MM.1S (cell line): Measurements from ENCODE around the gene HSPA1A.
"Not testable (repeated sequence)": the region's sequence is repeated elsewhere in the genome, so short reads cannot be mapped to it uniquely, and the experiment has no call there.

Experiments used
- DNase-seq: peaks from one replicate; pipeline ENCODE4 v3.0.0-alpha.2; 2015
- H2AFZ ChIP-seq: fragments of 300-600 bp; sonication (generic); 2 replicates; pipeline ENCODE4 v1.6.0; 2016; ENCODE audit warnings: antibody characterized with exemption, low read length
- H3F3A ChIP-seq: fragments of 300-600 bp; sonication (generic); 2 replicates; pipeline ENCODE4 v1.6.1; 2016; ENCODE audit warnings: mild to moderate bottlenecking, antibody characterized with exemption, low read length, moderate library complexity, mixed read lengths; ENCODE audit not compliant: insufficient read depth
- H3K27ac ChIP-seq: fragments of 300-600 bp; sonication (generic); 2 replicates; pipeline ENCODE4 v1.5.1; 2016; ENCODE audit warnings: mild to moderate bottlenecking, low read length
- H3K27me3 ChIP-seq: fragments of 300-600 bp; sonication (generic); replicated peaks from 2 replicates; pipeline ENCODE4 v1.6.0; 2016; ENCODE audit warnings: low read length; ENCODE audit not compliant: insufficient read depth
- H3K36me3 ChIP-seq: fragments of 300-600 bp; sonication (generic); replicated peaks from 2 replicates; pipeline ENCODE4 v1.6.1; 2016; ENCODE audit warnings: mild to moderate bottlenecking, low read length, mixed read lengths; ENCODE audit not compliant: insufficient read depth
- H3K4me1 ChIP-seq: fragments of 300-600 bp; sonication (generic); 2 replicates; pipeline ENCODE4 v1.6.1; 2016; ENCODE audit warnings: low read length, mixed read lengths
- H3K4me2 ChIP-seq: fragments of 300-600 bp; sonication (generic); 2 replicates; pipeline ENCODE4 v1.6.0; 2016; ENCODE audit warnings: low read depth, low read length
- H3K4me3 ChIP-seq: fragments of 300-600 bp; sonication (generic); 2 replicates; pipeline ENCODE4 v1.5.1; 2016; ENCODE audit warnings: low read length, mixed read lengths
- H3K79me2 ChIP-seq: fragments of 300-600 bp; sonication (generic); 2 replicates; pipeline ENCODE4 v1.6.1; 2016; ENCODE audit warnings: mixed run types, low read length, mixed read lengths
- H3K9ac ChIP-seq: fragments of 300-600 bp; sonication (generic); 2 replicates; pipeline ENCODE4 v1.6.1; 2016; ENCODE audit warnings: low read length, mixed read lengths
- H3K9me2 ChIP-seq: fragments of 300-600 bp; sonication (generic); replicated peaks from 2 replicates; pipeline ENCODE4 v1.6.1; 2016; ENCODE audit warnings: mild to moderate bottlenecking, low read length, mixed read lengths; ENCODE audit not compliant: insufficient read depth
- H3K9me3 ChIP-seq: fragments of 300-600 bp; sonication (generic); replicated peaks from 2 replicates; pipeline ENCODE4 v1.6.1; 2016; ENCODE audit warnings: mild to moderate bottlenecking, low read length, mixed read lengths; ENCODE audit not compliant: insufficient read depth
- H4K20me1 ChIP-seq: fragments of 300-600 bp; sonication (generic); 2 replicates; pipeline ENCODE4 v1.6.1; 2016; ENCODE audit warnings: mild to moderate bottlenecking, low read length, moderate library complexity, mixed read lengths; ENCODE audit not compliant: insufficient read depth
- EZH2 ChIP-seq: fragments of 300-600 bp; sonication (generic); optimal IDR thresholded peaks from 2 replicates; pipeline ENCODE3; 2017; ENCODE audit warnings: low read depth, mild to moderate bottlenecking, antibody characterized with exemption, low read length, mixed read lengths
- EZH2phosphoT487 ChIP-seq: fragments of 300-600 bp; sonication (generic); IDR thresholded peaks from 2 replicates; pipeline ENCODE4 v1.6.1; 2018; ENCODE audit warnings: antibody characterized with exemption, low read length
- TF ChIP-seq, protein P1 (sequence below): fragments of 300-600 bp; sonication (generic); IDR thresholded peaks from 2 replicates; pipeline ENCODE4 v1.5.1; 2016; ENCODE audit warnings: antibody characterized with exemption, low read length, mixed read lengths

Gene HSPA1A

DNA sequence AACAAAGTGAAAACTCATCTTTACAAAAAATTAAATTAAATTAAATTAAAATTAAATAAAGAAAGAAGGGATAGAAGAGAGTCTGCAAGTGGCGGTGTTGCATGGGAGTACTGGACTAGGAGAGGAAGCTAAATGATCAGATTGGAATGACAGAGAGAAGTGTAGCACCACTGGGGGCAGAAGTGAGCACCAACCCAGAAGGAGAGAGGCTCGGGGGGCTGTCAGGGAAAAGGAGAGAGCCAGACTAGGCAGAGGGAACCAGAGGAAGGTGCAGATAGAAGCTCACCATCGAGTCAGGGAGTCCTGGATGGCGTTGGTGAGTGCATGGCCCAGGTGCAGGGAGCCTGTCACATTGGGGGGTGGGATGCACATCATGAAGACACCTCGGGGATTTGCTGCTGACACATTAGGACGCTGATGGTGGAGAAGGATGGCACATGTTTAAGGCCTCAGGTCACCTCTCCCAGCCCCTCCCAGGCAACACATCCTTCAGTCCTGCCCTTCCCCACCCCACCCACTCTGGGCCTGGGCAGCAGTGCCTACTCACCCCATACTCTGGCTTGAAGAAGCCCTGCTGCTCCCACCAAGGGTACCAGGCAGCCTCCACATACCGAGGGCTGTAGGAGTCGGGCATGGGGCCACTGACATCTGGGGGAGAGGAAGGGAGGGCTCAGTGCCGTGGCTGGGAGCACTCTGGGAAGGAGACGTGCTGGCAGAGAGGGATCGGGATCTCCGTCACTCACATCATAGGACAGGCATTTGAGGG, 23.8 kb upstream of the HSPA1A start:
- TF ChIP-seq, protein P1, sequence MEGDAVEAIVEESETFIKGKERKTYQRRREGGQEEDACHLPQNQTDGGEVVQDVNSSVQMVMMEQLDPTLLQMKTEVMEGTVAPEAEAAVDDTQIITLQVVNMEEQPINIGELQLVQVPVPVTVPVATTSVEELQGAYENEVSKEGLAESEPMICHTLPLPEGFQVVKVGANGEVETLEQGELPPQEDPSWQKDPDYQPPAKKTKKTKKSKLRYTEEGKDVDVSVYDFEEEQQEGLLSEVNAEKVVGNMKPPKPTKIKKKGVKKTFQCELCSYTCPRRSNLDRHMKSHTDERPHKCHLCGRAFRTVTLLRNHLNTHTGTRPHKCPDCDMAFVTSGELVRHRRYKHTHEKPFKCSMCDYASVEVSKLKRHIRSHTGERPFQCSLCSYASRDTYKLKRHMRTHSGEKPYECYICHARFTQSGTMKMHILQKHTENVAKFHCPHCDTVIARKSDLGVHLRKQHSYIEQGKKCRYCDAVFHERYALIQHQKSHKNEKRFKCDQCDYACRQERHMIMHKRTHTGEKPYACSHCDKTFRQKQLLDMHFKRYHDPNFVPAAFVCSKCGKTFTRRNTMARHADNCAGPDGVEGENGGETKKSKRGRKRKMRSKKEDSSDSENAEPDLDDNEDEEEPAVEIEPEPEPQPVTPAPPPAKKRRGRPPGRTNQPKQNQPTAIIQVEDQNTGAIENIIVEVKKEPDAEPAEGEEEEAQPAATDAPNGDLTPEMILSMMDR, result peak; percentile 50
- no peak for TF ChIP-seq EZH2phosphoT487
- H3K36me3 ChIP-seq, result no peaks in the 10 kb centered on the region; the same call in 1 of the 2 replicates
- H3F3A ChIP-seq, result peaks cover 38% of the 10 kb centered on the region
- H4K20me1 ChIP-seq, result no peaks in the 10 kb centered on the region
- no peak overlapping the region for H2AFZ ChIP-seq
- H3K9ac ChIP-seq, result no peak overlapping the region
- no peaks in the 10 kb centered on the region for H3K27me3 ChIP-seq
- no peak overlapping the region for H3K4me3 ChIP-seq
- no peaks in the 10 kb centered on the region for H3K9me3 ChIP-seq
- H3K79me2 ChIP-seq, result peaks cover 72% of the 10 kb centered on the region
- peak overlapping the region; percentile 26; the same call in 1 of the 2 replicates for H3K27ac ChIP-seq
- H3K4me2 ChIP-seq, result no peak overlapping the region
- H3K9me2 ChIP-seq, result no peaks in the 10 kb centered on the region
- DNase-seq, result no peak
- peaks cover 19% of the 10 kb centered on the region for H3K4me1 ChIP-seq

DNA sequence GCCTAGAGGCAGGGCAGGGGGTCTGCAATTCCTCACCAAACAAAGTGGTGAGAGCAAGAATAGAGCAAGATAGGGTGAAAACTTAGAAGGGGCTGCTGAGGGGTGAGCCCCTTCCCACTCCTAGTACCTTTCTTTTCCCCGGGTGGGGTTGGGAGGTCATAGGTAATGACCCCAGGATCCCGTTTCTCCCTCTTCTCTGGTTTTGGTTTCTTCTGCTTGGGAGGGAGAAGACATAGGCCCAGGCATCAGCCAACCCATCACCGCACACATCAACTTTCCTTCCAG, 23.3 kb upstream of the HSPA1A start:
- Histone ChIP-seq H4K20me1 (no peaks in the 10 kb centered on the region), H3F3A (peaks cover 44% of the 10 kb centered on the region), H3K4me3 (no peak overlapping the region), H3K4me2 (no peak overlapping the region), H3K79me2 (peaks cover 67% of the 10 kb centered on the region), H3K27me3 (no peaks in the 10 kb centered on the region), H3K4me1 (peaks cover 19% of the 10 kb centered on the region), H2AFZ (no peak overlapping the region), H3K9me2 (no peaks in the 10 kb centered on the region), H3K9ac (no peak overlapping the region), H3K9me3 (no peaks in the 10 kb centered on the region), H3K36me3 (no peaks in the 10 kb centered on the region; the same call in 1 of the 2 replicates), H3K27ac (peak overlapping the region; percentile 26; the same call in 1 of the 2 replicates)
- TF ChIP-seq, protein P1, result no peak
- TF ChIP-seq EZH2phosphoT487 (no peak), EZH2 (no peak)
- no peak for DNase-seq

DNA sequence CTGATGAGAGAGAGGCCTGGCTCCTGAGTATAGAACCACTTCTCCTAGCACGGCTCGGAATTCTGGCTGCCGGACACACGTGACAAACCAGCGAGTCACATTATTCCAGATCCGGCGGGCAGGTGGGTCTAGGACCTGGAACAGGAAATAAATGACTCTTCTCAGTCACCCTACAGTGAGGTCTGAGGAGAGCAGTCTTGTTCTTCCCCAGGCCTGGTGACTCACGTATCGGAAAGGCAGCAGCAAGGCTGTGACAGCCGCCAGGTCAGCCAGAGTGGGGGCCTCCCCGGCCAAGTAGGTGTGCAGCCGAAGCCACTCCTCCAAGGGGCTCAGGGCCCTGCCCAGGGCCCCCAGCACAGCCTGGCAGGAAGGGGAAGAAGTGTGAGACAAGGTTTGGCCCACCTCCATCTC, 22.6 kb upstream of the HSPA1A start:
- H3K9ac ChIP-seq, result no peak overlapping the region
- H3K36me3 ChIP-seq, result no peaks in the 10 kb centered on the region; the same call in 1 of the 2 replicates
- H3K79me2 ChIP-seq, result peaks cover 60% of the 10 kb centered on the region
- H3K4me3 ChIP-seq, result no peak overlapping the region
- no peaks in the 10 kb centered on the region for H4K20me1 ChIP-seq
- no peak for DNase-seq
- peaks cover 19% of the 10 kb centered on the region for H3K4me1 ChIP-seq
- H2AFZ ChIP-seq, result no peak overlapping the region
- H3K9me3 ChIP-seq, result no peaks in the 10 kb centered on the region
- H3K27ac ChIP-seq, result peak overlapping the region; percentile 10; the same call in 1 of the 2 replicates
- peaks cover 49% of the 10 kb centered on the region for H3F3A ChIP-seq
- TF ChIP-seq, protein P1, result no peak
- TF ChIP-seq EZH2 (no peak), EZH2phosphoT487 (no peak)
- H3K4me2 ChIP-seq, result no peak overlapping the region
- H3K27me3 ChIP-seq, result no peaks in the 10 kb centered on the region
- H3K9me2 ChIP-seq, result no peaks in the 10 kb centered on the region

DNA sequence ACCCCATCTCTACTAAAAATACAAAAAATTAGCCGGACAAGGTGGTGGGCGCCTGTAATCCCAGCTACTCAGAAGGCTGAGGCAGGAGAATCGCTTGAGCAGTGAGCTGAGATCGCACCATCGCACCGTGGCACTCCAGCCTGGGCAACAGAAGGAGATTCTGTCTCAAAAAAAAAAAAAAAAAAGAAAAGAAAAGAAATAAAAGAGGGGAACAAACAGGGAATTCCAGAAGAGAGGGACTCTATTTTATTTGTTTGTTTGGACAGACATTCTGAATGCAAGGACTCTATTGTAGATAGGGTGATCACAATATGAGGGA, 21.5 kb upstream of the HSPA1A start:
- peak overlapping the region; percentile 100 for H3K9ac ChIP-seq
- H3K9me2 ChIP-seq, H4K20me1 ChIP-seq, H3K36me3 ChIP-seq, H3K27me3 ChIP-seq, H2AFZ ChIP-seq, H3K9me3 ChIP-seq, DNase-seq: not testable (repeated sequence)
- peak overlapping the region; percentile 100 for H3K4me3 ChIP-seq
- H3K4me2 ChIP-seq, result peak overlapping the region; percentile 84
- peaks cover 48% of the 10 kb centered on the region for H3F3A ChIP-seq
- H3K79me2 ChIP-seq, result peaks cover 52% of the 10 kb centered on the region
- H3K27ac ChIP-seq, result peak overlapping the region; percentile 83; the same call in 1 of the 2 replicates
- H3K4me1 ChIP-seq, result peaks cover 19% of the 10 kb centered on the region
